Left colon (tissue), 2 donors: ENCODE results near the gene ZSCAN22. TPM values are rescaled to one million over a fixed set of nuclear protein-coding genes. Genes with fewer than 3 reads are reported as not detected.

ENCODE experiments used
- ATAC-seq: fragments of 200-7000 bp; cut with Tn5 transposase; one replicate; pipeline ENCODE4 v1.9.1; 2020; ENCODE audit warnings: mild to moderate bottlenecking, moderate library complexity
- DNase-seq, 2 donors: peaks; one replicate each; pipeline ENCODE4 v3.0.0-alpha.2; 2020
- intact Hi-C, 2 donors: fragments of 100-400 bp; cut with DNase I in 1 of 2; cut with micrococcal nuclease in 1 of 2; formaldehyde crosslinking; loops; one replicate each; pipeline versions ENCODE4 v1.11.2 to v1.14.0; 2022; cut with DNase I, micrococcal nuclease
- microRNA-seq, 2 donors: library from miRNA; unstranded; fragments of <30 nt; microRNA quantifications; one replicate each; pipeline versions ENCODE4 v1.1.0 to v1.2.0, GENCODE V29; 2020
- total RNA-seq, 2 donors: library from RNA; stranded (reverse); fragmentation: NEBNext Ultra II Directional; extraction: Animal tissue kit (Norgen Biotek cat#: 25700); gene quantifications; one replicate each; pipeline ENCODE4 v1.2.1, GENCODE V29; 2021
- donor health status: DM: no; HTN: no; CAD: no.
- donor health status: DM: yes; HTN: yes; CAD: no.

The ZSCAN22 gene
- total RNA-seq, 2 donors from 2014 or later: 2.6 to 2.8 TPM

- DNase-seq (peak; percentile 94 to 97), ATAC-seq (peak; percentile 93)
- intact Hi-C loops: no loop called here
Observed at GRCh38 chr19:58386576-58387337, 60.0 kb downstream of the ZSCAN22 start, which contains the start of gene RPS5. RPS5 (plus strand) TSS chr19:58387269; CDS start chr19:58388138, 869 bp downstream.

- intact Hi-C loops: no loop called here
Observed at GRCh38 chr19:58387338-58388174, 60.8 kb downstream of the ZSCAN22 start.

GRCh38 chr19:58388175-58388526, 61.4 kb downstream of the ZSCAN22 start:
- intact Hi-C loops: no loop called here
- ATAC-seq (no peak), DNase-seq (no peak)

More at GRCh38 chr19:58387338-58388174, 60.8 kb downstream of the ZSCAN22 start:
- DNase-seq (peak in 1 of 2 donors; percentile 24), ATAC-seq (no peak)

Small RNAs within 50 kb of the gene (microRNA-seq; reads per million reads assigned to microRNA genes)
- gene MIR4754 (0 to 6.8 reads per million in 2 donors), gene MIR6806 (0 reads per million in 2 donors)

Other genes with a start within 250 kb of the ZSCAN22 start
- gene ZSCAN18, start 228.8 kb upstream of the ZSCAN22 start, total RNA-seq: 10 to 100 TPM; 19.8 to 22.6 TPM
- gene ZNF329, start 176.2 kb upstream of the ZSCAN22 start, total RNA-seq: 1 to 10 TPM; 3.1 to 3.9 TPM
- 10 to 100 TPM; 14.4 to 17.4 TPM for gene ZNF274, start 143.9 kb upstream of the ZSCAN22 start, total RNA-seq
- gene ZNF544, start 98.1 kb upstream of the ZSCAN22 start, total RNA-seq: 10 to 100 TPM; 17.6 to 29.9 TPM
- gene ZNF8, start 48.0 kb upstream of the ZSCAN22 start, total RNA-seq: 1 to 10 TPM; 3.5 to 4.1 TPM
- gene ERVK3-1, start 21.6 kb upstream of the ZSCAN22 start, total RNA-seq: 10 to 100 TPM; 24.3 to 26.9 TPM
- gene A1BG, start 26.5 kb downstream of the ZSCAN22 start, total RNA-seq: 1 to 10 TPM; 2.1 to 2.5 TPM
- 1 to 10 TPM in 1 of 2 donors, under 1 TPM in 1; 0.73 to 1.6 TPM for gene ZNF497, start 35.8 kb downstream of the ZSCAN22 start, total RNA-seq
- gene ZNF837, start 54.0 kb downstream of the ZSCAN22 start, total RNA-seq: 1 to 10 TPM; 2.4 to 2.5 TPM
- 100 to 1,000 TPM; 600 to 683 TPM for gene RPS5, start 60.3 kb downstream of the ZSCAN22 start, total RNA-seq
- not detected for gene RNF225, start 68.7 kb downstream of the ZSCAN22 start, total RNA-seq
- 1 to 10 TPM; 7.8 to 7.9 TPM for gene ZNF584, start 81.7 kb downstream of the ZSCAN22 start, total RNA-seq
- gene ZNF132, start 113.2 kb downstream of the ZSCAN22 start, total RNA-seq: 1 to 10 TPM; 3.0 to 4.6 TPM
- 1 to 10 TPM; 4.7 to 5.1 TPM for gene ZNF324B, start 124.6 kb downstream of the ZSCAN22 start, total RNA-seq
- 10 to 100 TPM; 11.6 to 14.0 TPM for gene ZNF324, start 140.1 kb downstream of the ZSCAN22 start, total RNA-seq
- gene ZNF446, start 149.4 kb downstream of the ZSCAN22 start, total RNA-seq: 10 to 100 TPM in 1 of 2 donors, 1 to 10 TPM in 1; 10.0 to 11.2 TPM
- gene SLC27A5, start 185.0 kb downstream of the ZSCAN22 start, total RNA-seq: 1 to 10 TPM; 2.8 to 4.6 TPM
- 10 to 100 TPM; 13.7 to 14.3 TPM for gene ZBTB45, start 192.8 kb downstream of the ZSCAN22 start, total RNA-seq
- 100 to 1,000 TPM; 171 to 184 TPM for gene TRIM28, start 217.1 kb downstream of the ZSCAN22 start, total RNA-seq
- gene CHMP2A, start 228.1 kb downstream of the ZSCAN22 start, total RNA-seq: 100 to 1,000 TPM; 204 to 215 TPM
- gene UBE2M, start 231.6 kb downstream of the ZSCAN22 start, total RNA-seq: 10 to 100 TPM; 55.8 to 70.4 TPM
- 10 to 100 TPM; 22.8 to 28.9 TPM for gene MZF1, start 246.3 kb downstream of the ZSCAN22 start, total RNA-seq